K562 (cell line): ENCODE data around the gene RAB24. TPM values are rescaled to one million over a fixed set of nuclear protein-coding genes. Genes with fewer than 3 reads are reported as not detected.

Experiments used
- ARNT ChIP-seq, 2 experiments: fragments of 450-650 bp; IDR thresholded peaks; 2 replicates each; pipeline ENCODE4 v1.6.1; 2016; ENCODE audit warnings: mild to moderate bottlenecking in 1 of 2
- BRCA1 ChIP-seq, 2 experiments: fragments of 450-650 bp in 1 of 2; sonication (generic) in 1 of 2; formaldehyde crosslinking in 1 of 2; IDR thresholded peaks; 2 replicates each; pipeline versions ENCODE4 v1.5.0 to v1.6.1; 2017 to 2020; ENCODE audit warnings: mild to moderate bottlenecking in 1 of 2, missing genetic modification reagents in 1 of 2
- CBFB ChIP-seq: sonication (generic); formaldehyde crosslinking; IDR thresholded peaks from 2 replicates; pipeline ENCODE4 v1.4.0; 2020; ENCODE audit warnings: mild to moderate bottlenecking, missing genetic modification reagents
- CCAR2 ChIP-seq: fragments of 200-400 bp; formaldehyde crosslinking; IDR thresholded peaks from 2 replicates; pipeline ENCODE4 v1.6.1; 2017; ENCODE audit warnings: mild to moderate bottlenecking, low read depth, low read length
- CCNT2 ChIP-seq: IDR thresholded peaks from 2 replicates; pipeline ENCODE4 v1.6.1; 2011; ENCODE audit warnings: borderline replicate concordance, low read depth, mild to moderate bottlenecking, moderate library complexity, mixed read lengths, low read length; ENCODE audit not compliant: insufficient read length; ENCODE audit errors: extremely low read depth
- DDX20 ChIP-seq: fragments of 450-650 bp; IDR thresholded peaks from 2 replicates; pipeline ENCODE4 v1.6.1; 2016; ENCODE audit warnings: missing genetic modification characterization, low read depth, mild to moderate bottlenecking, missing compliant biosample characterization, moderate library complexity
- E2F5 ChIP-seq: sonication (generic); formaldehyde crosslinking; IDR thresholded peaks from 2 replicates; pipeline ENCODE4 v1.8.0; 2022; ENCODE audit warnings: mild to moderate bottlenecking, missing genetic modification reagents
- ELF4 ChIP-seq: fragments of 450-650 bp; formaldehyde crosslinking; IDR thresholded peaks from 2 replicates; pipeline ENCODE4 v1.4.0; 2022; ENCODE audit warnings: missing genetic modification characterization
- HEY1 ChIP-seq: fragments of 250-450 bp; sonication (Bioruptor Pico); IDR thresholded peaks from 2 replicates; pipeline ENCODE4 v1.5.0; 2020; ENCODE audit warnings: mild to moderate bottlenecking, moderate library complexity, borderline replicate concordance
- NRF1 ChIP-seq, 2 experiments: fragments of 450-650 bp; IDR thresholded peaks in 1 of 2; conservative IDR thresholded peaks in 1 of 2; 2 replicates each; pipeline ENCODE4 v1.6.1; 2014; ENCODE audit warnings: mild to moderate bottlenecking in 2 of 2
- RNF2 ChIP-seq: sonication (generic); IDR thresholded peaks from 2 replicates; pipeline ENCODE4 v1.6.1; 2016
- SIN3A ChIP-seq, 2 experiments: fragments of 150-350 bp in 1 of 2; IDR thresholded peaks; 2 replicates each; pipeline ENCODE4 v1.6.1; 2011 to 2016; ENCODE audit warnings: borderline replicate concordance in 2 of 2, low read depth in 2 of 2, low read length in 2 of 2, mild to moderate bottlenecking in 2 of 2, moderate library complexity in 2 of 2; ENCODE audit not compliant: control insufficient read depth in 1 of 2
- SP1 ChIP-seq: sonication (generic); formaldehyde crosslinking; IDR thresholded peaks from 2 replicates; pipeline ENCODE4 v1.8.1; 2022; ENCODE audit warnings: mild to moderate bottlenecking, missing genetic modification reagents
- SREBF1 ChIP-seq: fragments of 150-350 bp; IDR thresholded peaks from 2 replicates; pipeline ENCODE4 v1.6.1; 2014; ENCODE audit warnings: antibody characterized with exemption, low read depth, low read length, borderline replicate concordance
- THRA ChIP-seq: fragments of 450-650 bp; IDR thresholded peaks from 2 replicates; pipeline ENCODE4 v1.6.1; 2017; ENCODE audit warnings: mild to moderate bottlenecking, moderate library complexity
- TRIM28 ChIP-seq: fragments of 450-650 bp; IDR thresholded peaks from 2 replicates; pipeline ENCODE4 v1.6.1; 2017
- XRCC5 ChIP-seq: fragments of 200-400 bp; formaldehyde crosslinking; IDR thresholded peaks from 2 replicates; pipeline ENCODE4 v1.6.1; 2017; ENCODE audit warnings: low read depth, mild to moderate bottlenecking, low read length
- ZBTB11 ChIP-seq, 3 experiments: fragments of 200-800 bp in 1 of 3; fragments of 250-450 bp in 1 of 3; fragments of 450-650 bp in 1 of 3; sonication (Bioruptor Pico) in 1 of 3; sonication (Bioruptor generic) in 1 of 3; formaldehyde crosslinking in 1 of 3; IDR thresholded peaks; 2 replicates each; pipeline versions ENCODE4 v1.6.1 to v1.8.0; 2016 to 2022; ENCODE audit warnings: mild to moderate bottlenecking in 2 of 3, missing genetic modification characterization in 2 of 3, missing compliant biosample characterization in 1 of 3, moderate library complexity in 1 of 3
- ZNF146 ChIP-seq: IDR thresholded peaks from one replicate; pipeline ENCODE4 v1.6.1; 2018; ENCODE audit warnings: missing compliant biosample characterization; ENCODE audit not compliant: unreplicated experiment
- ZNF511 ChIP-seq: sonication (generic); formaldehyde crosslinking; IDR thresholded peaks from 2 replicates; pipeline ENCODE4 v1.8.0; 2022; ENCODE audit warnings: mild to moderate bottlenecking, missing genetic modification reagents
- polyA plus RNA-seq, 8 experiments: library from polyadenylated mRNA; depleted of rRNA in 4 of 8; stranded (reverse) in 5 of 8; unstranded in 3 of 8; fragments of >200 nt; fragmentation: Nextera tagmentation in 2 of 8; fragmentation: Illumina TruSeq in 1 of 8; extraction: Ambion mirVana in 2 of 8; extraction: Trizol in 1 of 8; gene quantifications; 2 replicates each; pipeline versions ENCODE4 v1.2.1 to v1.2.3, GENCODE V29; 2011 to 2014; ENCODE audit warnings: inconsistent platforms in 1 of 8, missing spikeins in 1 of 8
- total RNA-seq, 7 experiments: library from RNA; depleted of rRNA in 6 of 7; stranded (reverse); fragments of >200 nt in 6 of 7; fragmentation: Illumina TruSeq in 2 of 7; extraction: Trizol in 2 of 7; gene quantifications; 2 replicates each; pipeline versions ENCODE4 v1.2.1 to v1.2.3, GENCODE V29; 2011 to 2021; ENCODE audit warnings: low replicate concordance in 1 of 7

Gene RAB24
- total and polyA plus RNA-seq, 9 of the 15 experiments (the other 6 are each of a cell fraction or from before 2014, with no cell fraction given), result 13.9 to 107 (median 34.8) TPM

GRCh38 chr5:177303121-177303924 is at the start of gene RAB24, which contains the start of gene PRELID1 (continued):
- TF ChIP-seq ZBTB11 (CRISPR knock-in tag; IDR thresholded peaks at IDR 0.05) (peak; percentile 41 to 91 (median 41); a peak in 3 of 6 replicates), CCNT2 (peak; percentile 28), SREBF1 (no peak), SIN3A (IDR thresholded peaks at IDR 0.05; ENCODE audit: borderline replicate concordance in 2 of 2, control insufficient read depth in 1 of 2, low read depth in 2 of 2, low read length in 2 of 2) (peak; percentile 64 to 94; a peak in 3 of 4 replicates), ELF4 (CRISPR knock-in tag) (0 out of 2 replicates have a peak, but pooled peaks have one; percentile 23), NRF1 (conservative IDR thresholded peaks at IDR 0.05 in 1 of 2, IDR thresholded peaks at IDR 0.05 in 1 of 2) (peak; percentile 61 to 66), THRA (no peak), E2F5 (CRISPR knock-in tag) (no peak), SP1 (CRISPR knock-in tag) (peak; percentile 96), RNF2 (peak; percentile 39; the same call in 1 of the 2 replicates), ARNT (IDR thresholded peaks at IDR 0.05) (no peak), HEY1 (CRISPR knock-in tag) (no peak), TRIM28 (no peak), CBFB (no peak; the same call in 1 of the 2 replicates), ZNF146 (no peak), CCAR2 (no peak), ZNF511 (CRISPR knock-in tag) (peak; percentile 64), DDX20 (tag) (no peak), XRCC5 (no peak), BRCA1 (IDR thresholded peaks at IDR 0.05) (no peak), BRCA1 (CRISPR knock-in tag; IDR thresholded peaks at IDR 0.05) (no peak)
